GM18870 (cell line): Measurements from ENCODE around the gene OR2A25.

Experiments used
- ATAC-seq: cut with Tn5 transposase; IDR thresholded peaks from one replicate; pipeline ENCODE4 v1.9.1; 2021; ENCODE audit warnings: moderate library complexity; ENCODE audit not compliant: unreplicated experiment

The OR2A25 gene

GRCh38 chr7:144069953-144070352, 342 bp downstream of the OR2A25 start:
- ATAC-seq, result no peak

GRCh38 chr7:144074374-144074773, 4.8 kb downstream of the OR2A25 start:
- ATAC-seq, result no peak

DNA sequence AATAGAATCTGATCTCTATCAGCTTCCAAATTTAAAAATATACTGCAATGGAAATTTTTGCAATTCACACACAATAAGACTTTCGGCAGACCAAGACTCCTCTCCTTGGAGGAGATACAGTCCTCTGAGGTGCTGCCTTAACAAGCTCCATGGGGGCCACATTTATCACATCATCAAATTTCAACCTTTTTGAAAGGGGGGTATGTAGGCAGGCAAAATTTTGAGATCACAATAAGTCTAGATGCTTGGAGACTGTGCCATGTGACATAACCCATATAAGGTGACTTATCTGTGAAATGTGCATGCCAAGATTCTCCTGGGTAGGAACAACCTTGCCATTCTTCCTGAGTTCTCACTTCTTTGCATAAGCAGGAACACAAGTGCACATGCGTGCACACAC, 16.4 kb downstream of the OR2A25 start, which contains the start of gene OR2A12:
OR2A12 (plus strand) TSS at position 301 of the 400 bp plus-strand sequence. CDS start 8,830 bp downstream, outside the sequence.
- no peak for ATAC-seq

DNA sequence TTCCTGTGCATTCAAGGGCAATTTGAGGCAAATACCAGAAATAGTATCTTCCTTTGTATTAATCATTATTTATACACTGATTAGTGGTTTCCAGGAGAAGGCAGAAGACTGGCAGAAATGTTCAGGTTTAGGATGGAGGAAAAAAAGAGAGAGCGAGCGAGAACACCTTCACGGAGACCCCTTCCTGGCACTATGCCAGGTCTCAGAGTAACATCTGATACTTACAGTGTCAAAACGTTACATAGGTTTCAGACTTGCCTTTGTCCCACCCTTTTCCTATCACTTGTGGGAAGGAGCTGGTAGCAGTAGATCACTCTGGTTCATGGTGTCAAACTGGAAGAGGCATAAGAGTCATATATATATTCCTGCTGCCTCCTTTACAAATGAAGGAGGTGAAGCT, 17.1 kb downstream of the OR2A25 start:
- no peak for ATAC-seq

DNA sequence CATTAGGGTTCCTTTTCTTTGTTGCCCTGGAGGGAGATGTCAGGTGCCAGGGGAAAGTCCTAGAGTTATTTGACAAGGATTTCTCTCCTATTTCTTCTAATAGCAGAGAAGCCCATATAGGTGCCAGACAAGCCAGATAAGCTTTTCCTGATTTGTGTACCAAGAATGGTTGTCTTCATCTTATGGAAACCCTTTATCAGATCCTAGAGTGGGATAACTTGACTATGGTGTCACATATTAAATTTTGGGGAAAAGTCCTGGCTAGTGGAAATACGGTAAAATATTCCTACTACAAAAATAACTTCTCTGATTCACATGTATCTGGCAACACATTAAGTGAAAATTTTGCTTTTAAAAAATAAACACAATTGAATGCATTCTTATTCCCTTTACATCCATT, 17.6 kb downstream of the OR2A25 start:
- no peak for ATAC-seq

- ATAC-seq, result no peak
These were observed 21.1 kb downstream of the OR2A25 start for GRCh38 chr7:144090667-144091066.

GRCh38 chr7:144098776-144099175, 29.2 kb downstream of the OR2A25 start:
- no peak for ATAC-seq

DNA sequence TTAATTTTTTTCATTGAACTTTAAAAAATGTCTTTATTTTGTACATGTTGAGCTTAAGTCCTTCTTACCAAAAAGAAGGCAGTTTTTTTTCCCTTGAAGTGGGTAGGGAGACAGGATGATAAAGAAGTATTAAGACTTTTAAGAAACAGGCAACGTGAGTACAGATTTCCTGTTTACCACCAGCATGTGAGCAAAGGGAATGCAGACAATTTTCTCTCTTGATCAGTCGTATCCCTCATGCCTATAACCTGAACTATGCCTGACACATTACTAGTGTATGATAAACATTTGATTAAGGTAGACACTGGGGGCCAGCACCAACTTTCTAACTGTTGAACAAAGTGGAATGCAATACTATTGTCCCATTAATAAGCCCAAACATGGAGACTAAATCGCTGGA, 31.0 kb downstream of the OR2A25 start:
- no peak for ATAC-seq

- no peak for ATAC-seq
These were observed 32.4 kb downstream of the OR2A25 start for GRCh38 chr7:144102041-144102440.

DNA sequence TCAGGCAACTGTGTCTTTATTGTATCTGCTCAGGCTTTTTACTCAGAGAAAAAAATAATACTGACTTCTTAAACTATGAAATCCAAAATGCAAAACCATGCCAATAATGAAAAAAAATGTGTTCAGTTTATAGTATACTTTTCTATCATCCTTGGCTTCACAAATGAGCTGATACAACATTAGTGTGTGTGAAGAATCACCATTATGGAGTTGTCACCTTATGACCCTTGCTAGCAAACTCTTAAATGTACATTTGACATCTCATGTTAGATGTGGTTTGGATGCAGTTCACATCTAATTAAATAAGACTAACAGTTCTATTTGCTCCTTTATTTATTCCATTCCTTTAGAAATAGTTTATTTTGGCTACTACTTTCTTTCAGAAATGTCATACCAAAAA, 35.6 kb downstream of the OR2A25 start:
- no peak for ATAC-seq

DNA sequence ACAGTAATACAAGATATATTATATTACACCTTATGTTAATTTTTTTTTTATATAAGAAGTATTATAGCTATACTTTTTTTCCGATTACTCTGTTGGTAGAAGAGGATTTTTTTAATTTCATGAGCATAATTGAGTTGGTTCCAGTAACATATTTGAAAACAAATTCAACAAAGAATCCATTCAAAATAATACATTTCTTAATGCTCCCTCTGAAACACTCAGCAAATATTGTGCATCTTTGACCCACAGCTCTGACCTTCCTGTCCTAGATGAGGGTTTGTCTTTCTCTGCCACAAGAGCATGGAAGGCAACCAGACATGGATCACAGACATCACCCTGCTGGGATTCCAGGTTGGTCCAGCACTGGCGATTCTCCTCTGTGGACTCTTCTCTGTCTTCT, 39.7 kb downstream of the OR2A25 start, which contains the start of gene OR2A2:
OR2A2 (plus strand) TSS at position 301 of the 400 bp plus-strand sequence; CDS start at position 301, 0 bp downstream.
- ATAC-seq, result no peak

DNA sequence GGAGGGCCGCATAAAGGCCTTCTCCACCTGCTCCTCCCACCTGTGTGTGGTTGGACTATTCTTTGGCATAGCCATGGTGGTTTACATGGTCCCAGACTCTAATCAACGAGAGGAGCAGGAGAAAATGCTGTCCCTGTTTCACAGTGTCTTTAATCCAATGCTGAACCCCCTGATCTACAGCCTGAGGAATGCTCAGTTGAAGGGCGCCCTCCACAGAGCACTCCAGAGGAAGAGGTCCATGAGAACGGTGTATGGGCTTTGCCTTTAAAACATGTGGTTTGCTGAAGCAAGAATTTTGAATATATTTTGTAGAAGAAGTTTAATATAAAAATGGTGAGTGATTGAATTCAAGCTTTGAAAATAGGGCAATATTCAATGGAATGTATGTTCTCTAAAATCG, 40.7 kb downstream of the OR2A25 start:
- ATAC-seq, result no peak

DNA sequence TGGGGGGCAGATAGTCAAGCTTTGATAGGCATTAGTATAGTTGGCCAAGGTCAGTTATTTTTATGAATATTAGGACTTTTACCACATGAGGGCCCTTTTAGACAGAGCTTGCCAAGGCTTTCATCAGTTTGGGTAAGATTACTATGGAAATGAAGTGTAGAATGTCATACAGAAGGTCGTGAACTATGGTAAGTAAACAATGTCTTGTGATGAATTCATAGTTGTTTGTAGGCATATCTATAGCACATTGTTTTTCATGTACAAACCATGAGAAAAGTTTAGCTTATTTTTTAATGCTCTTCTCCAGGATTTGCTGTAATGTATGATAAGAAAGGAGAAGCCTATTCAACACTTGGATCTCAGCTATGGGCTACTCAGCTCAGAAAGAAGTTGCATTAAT, 44.0 kb downstream of the OR2A25 start:
- ATAC-seq, result no peak

DNA sequence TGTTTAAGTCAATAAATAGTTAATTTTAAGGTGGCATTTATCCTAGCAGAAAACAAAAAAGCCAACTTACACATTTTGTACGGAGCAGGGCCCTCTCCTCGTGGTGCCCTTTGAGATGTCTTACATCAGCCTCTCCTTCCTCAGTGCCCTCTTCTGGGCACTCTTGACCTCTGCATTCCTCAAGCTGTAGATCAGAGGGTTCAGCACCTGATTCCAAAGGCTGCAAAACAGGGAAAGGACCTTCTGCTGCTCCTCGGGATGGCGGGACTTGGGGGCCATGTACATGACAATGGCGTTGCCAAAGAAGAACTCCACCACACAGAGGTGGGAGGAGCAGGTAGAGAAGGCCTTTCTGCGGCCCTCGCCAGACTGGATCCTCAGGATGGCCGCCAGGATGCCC, 48.7 kb downstream of the OR2A25 start:
- ATAC-seq, result no peak

- no peak for ATAC-seq
These were observed 53.3 kb downstream of the OR2A25 start, which contains the start of gene OR2A14 for GRCh38 chr7:144122876-144123275. Gene OR2A14 (plus strand): TSS chr7:144123176. CDS start chr7:144129113, 5,937 bp downstream.
